ENCODE data around the gene ALS2CL. TPM values are rescaled to one million over a fixed set of nuclear protein-coding genes. Genes with fewer than 3 reads are reported as not detected.

Gene ALS2CL
- total RNA-seq, 1 donor from 2014 or later, result 0.51 TPM

DNA sequence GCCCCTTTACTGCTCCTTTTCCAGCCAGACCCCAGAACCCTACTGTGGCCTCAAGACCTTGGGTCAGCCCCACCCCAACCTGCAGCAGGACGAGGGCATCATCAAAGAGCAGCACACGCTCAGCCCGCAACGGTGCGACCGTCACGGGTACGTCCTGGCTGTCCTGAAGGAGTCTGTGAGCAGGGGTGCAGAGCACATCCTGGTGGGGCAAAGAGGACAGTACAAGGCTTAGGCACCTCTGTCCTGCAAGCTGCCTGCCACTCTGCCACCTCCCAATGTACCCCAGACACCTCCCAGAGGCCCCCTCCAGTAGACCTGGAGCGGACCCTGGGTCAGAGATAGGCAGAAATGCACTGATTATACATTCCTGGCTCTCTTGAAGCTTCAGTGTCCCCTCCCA lies 8.0 kb downstream of the ALS2CL start:
- no peak for DNase-seq
- Mint-ChIP-seq H3K27ac (ENCODE audit: unreplicated experiment) (no peak overlapping the region), H3K4me3 (ENCODE audit: unreplicated experiment) (no peak overlapping the region), H3K4me1 (ENCODE audit: low read depth, unreplicated experiment) (no peaks in the 10 kb centered on the region), H3K27me3 (ENCODE audit: unreplicated experiment) (peaks cover 8% of the 10 kb centered on the region), H3K9me3 (ENCODE audit: unreplicated experiment) (peaks cover 5% of the 10 kb centered on the region), H3K36me3 (ENCODE audit: unreplicated experiment) (no peaks in the 10 kb centered on the region)
- TF ChIP-seq, protein P1, sequence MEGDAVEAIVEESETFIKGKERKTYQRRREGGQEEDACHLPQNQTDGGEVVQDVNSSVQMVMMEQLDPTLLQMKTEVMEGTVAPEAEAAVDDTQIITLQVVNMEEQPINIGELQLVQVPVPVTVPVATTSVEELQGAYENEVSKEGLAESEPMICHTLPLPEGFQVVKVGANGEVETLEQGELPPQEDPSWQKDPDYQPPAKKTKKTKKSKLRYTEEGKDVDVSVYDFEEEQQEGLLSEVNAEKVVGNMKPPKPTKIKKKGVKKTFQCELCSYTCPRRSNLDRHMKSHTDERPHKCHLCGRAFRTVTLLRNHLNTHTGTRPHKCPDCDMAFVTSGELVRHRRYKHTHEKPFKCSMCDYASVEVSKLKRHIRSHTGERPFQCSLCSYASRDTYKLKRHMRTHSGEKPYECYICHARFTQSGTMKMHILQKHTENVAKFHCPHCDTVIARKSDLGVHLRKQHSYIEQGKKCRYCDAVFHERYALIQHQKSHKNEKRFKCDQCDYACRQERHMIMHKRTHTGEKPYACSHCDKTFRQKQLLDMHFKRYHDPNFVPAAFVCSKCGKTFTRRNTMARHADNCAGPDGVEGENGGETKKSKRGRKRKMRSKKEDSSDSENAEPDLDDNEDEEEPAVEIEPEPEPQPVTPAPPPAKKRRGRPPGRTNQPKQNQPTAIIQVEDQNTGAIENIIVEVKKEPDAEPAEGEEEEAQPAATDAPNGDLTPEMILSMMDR (IDR thresholded peaks at IDR 0.05; ENCODE audit: partially characterized antibody, unreplicated experiment), result no peak

DNA sequence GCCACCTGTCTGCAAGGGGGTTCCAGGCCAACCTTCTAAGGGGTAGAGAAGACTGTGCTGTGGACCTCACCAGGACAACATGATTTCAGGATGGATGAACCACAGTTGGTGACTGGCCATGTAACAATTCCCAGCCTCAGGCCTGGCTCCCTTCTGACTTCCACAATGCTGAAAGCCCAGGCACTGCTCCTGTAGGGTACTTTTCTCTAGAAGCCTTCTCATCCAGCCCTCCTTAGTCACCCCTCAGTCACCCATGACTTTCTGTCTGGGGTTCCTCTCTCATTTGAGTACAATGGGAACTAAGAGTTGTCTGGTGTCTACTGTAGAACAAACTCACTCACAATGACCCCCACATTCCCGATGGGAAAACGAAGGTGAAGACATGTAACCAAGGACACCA lies 8.6 kb downstream of the ALS2CL start:
- Mint-ChIP-seq H3K36me3 (ENCODE audit: unreplicated experiment) (no peaks in the 10 kb centered on the region), H3K27me3 (ENCODE audit: unreplicated experiment) (peaks cover 9% of the 10 kb centered on the region), H3K27ac (ENCODE audit: unreplicated experiment) (no peak overlapping the region), H3K4me3 (ENCODE audit: unreplicated experiment) (no peak overlapping the region), H3K9me3 (ENCODE audit: unreplicated experiment) (peaks cover 5% of the 10 kb centered on the region), H3K4me1 (ENCODE audit: low read depth, unreplicated experiment) (no peaks in the 10 kb centered on the region)
- DNase-seq, result no peak
- TF ChIP-seq, protein P1 (IDR thresholded peaks at IDR 0.05; ENCODE audit: partially characterized antibody, unreplicated experiment), result no peak

DNA sequence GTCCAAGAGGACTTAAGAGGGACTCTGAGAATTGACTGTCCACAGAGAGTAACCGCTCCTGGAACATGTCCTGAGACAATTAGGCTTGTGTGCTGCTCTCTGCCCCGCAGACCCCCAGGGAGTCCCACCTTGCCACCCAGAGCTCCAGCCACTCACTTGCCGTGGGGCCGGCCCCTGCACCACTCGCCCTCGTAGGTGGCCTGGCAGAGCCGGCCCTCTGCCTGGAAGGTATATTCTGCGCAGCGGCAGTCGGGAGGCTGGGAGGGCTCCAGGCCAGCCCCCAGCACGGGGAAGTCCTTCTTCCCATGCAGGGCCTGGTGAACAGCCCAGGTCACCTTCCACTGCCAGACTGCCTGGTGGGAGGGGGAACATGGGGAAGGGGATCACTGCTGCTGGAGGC lies 10.5 kb downstream of the ALS2CL start:
- Mint-ChIP-seq H3K27ac (ENCODE audit: unreplicated experiment) (no peak overlapping the region), H3K27me3 (ENCODE audit: unreplicated experiment) (peaks cover 9% of the 10 kb centered on the region), H3K4me1 (ENCODE audit: low read depth, unreplicated experiment) (no peaks in the 10 kb centered on the region), H3K4me3 (ENCODE audit: unreplicated experiment) (no peak overlapping the region), H3K9me3 (ENCODE audit: unreplicated experiment) (peaks cover 5% of the 10 kb centered on the region), H3K36me3 (ENCODE audit: unreplicated experiment) (no peaks in the 10 kb centered on the region)
- DNase-seq, result no peak
- TF ChIP-seq, protein P1 (IDR thresholded peaks at IDR 0.05; ENCODE audit: partially characterized antibody, unreplicated experiment), result no peak

DNA sequence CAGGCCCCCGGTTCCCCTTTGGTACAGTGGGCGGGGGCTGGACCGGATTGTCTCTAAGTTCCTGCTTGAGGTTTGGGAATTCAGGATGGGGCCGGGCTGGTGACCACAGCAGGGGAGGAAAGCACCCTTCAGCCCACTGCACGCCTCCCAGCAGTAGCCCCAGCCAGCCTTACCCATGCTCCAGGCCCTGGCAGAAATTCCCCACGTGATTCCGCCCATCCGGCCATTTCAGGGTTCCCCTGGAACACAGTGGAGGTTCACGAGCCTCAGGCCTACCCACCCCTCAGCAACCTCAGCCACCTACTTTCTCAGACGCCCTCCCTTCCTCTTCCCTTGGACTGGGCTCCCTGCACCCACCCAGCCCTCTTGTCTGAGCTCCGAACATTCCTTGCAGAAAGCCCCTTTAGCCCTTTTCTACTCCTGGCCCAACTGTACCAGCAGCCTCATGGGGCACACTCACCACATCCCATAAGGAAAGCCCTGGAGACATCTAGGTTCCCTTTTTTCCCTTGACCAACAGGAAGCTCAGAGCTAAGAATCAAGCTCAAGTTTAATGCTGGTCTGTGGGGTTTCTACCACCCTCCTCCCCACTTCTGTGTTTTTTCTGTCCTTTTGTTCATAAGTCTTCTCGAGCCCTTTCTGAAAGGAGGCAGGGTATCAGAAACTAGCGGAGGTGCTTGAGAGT lies 11.5 kb downstream of the ALS2CL start:
- Mint-ChIP-seq H3K9me3 (ENCODE audit: unreplicated experiment) (peaks cover 5% of the 10 kb centered on the region), H3K27ac (ENCODE audit: unreplicated experiment) (no peak overlapping the region), H3K36me3 (ENCODE audit: unreplicated experiment) (no peaks in the 10 kb centered on the region), H3K4me1 (ENCODE audit: low read depth, unreplicated experiment) (no peaks in the 10 kb centered on the region), H3K27me3 (ENCODE audit: unreplicated experiment) (peaks cover 9% of the 10 kb centered on the region), H3K4me3 (ENCODE audit: unreplicated experiment) (no peak overlapping the region)
- TF ChIP-seq, protein P1 (IDR thresholded peaks at IDR 0.05; ENCODE audit: partially characterized antibody, unreplicated experiment), result no peak
- no peak for DNase-seq

DNA sequence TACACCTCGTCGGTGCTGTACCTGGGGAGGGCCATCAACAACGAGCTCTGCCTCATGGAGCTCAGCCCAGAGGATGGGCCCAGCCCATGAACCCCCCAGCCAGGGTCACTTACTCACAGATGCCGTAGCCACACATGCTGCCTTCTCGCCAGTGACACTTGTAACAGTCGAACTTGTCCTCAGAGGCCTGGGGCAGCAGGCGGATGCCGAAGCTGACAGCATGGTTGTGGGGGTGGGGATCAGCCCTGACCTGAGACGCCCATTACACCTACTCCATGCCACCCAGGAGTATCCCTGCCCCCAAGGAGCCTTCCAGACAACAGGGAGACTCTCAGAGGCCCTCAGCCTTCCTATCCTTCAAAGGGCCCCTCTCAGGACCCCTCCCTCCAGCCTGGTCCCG lies 12.1 kb downstream of the ALS2CL start:
- TF ChIP-seq, protein P1 (IDR thresholded peaks at IDR 0.05; ENCODE audit: partially characterized antibody, unreplicated experiment), result no peak
- Mint-ChIP-seq H3K4me1 (ENCODE audit: low read depth, unreplicated experiment) (no peaks in the 10 kb centered on the region), H3K27ac (ENCODE audit: unreplicated experiment) (no peak overlapping the region), H3K36me3 (ENCODE audit: unreplicated experiment) (no peaks in the 10 kb centered on the region), H3K9me3 (ENCODE audit: unreplicated experiment) (peaks cover 5% of the 10 kb centered on the region), H3K4me3 (ENCODE audit: unreplicated experiment) (no peak overlapping the region), H3K27me3 (ENCODE audit: unreplicated experiment) (peaks cover 9% of the 10 kb centered on the region)
- DNase-seq, result no peak

Data from glutamatergic neuron (in vitro differentiated cells).